ENCODE measurements around the gene FAM3C.

The FAM3C gene

DNA sequence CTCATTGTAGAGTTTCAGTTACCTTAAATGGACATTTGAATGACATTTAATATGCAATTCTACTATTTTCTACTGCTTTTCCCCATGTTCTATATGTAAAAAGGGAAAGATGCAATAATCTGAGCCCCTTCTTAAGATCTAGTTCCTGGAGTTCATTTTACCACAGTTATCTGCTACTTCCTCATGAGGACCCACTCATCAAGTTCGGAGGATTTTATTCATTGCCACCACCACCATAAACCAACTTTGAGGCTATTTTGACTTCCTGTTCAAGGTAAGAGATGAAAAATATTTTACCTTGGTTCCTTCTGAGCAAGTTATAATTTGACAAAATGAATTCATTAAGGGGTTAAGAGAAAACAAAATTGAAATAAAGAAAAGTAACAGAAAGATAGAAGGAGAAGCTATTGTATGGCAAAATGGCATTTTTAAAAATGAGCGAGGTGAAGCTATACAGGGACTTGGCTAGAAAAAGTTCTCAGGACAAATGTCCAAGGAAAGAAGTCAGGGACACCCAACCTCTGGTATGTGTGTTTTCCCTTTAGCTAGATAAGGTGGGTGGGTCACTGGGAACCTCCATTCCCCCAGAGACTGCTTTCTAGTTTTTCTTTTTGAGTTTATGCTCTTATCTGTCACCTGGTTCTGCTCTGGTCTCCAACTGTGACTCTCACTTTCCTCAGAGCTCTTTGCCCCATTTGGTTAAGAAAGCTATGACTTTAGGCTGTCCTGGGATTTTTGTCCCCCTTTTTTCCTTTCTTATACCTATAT, 14.9 kb upstream of the FAM3C start:
- DNase-seq, result no peak

DNA sequence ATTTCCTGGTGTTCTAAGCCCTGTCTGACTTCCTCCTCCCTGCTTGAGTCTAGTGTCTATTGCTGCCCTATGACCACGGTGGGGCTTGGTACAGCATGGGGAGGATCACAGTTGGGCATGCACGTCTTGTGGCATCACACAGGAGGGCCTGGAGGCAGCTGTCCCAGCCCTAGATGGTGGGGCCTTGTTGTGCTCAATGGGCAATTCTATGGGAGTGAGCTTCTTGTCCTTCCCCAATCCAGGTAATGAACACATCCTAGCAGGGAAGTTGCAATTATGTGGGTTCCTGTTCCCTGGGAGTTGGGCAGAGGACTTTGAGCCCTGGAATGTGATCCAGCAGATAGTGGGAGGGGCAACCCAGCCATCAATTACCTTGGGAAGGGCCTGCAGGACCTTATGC, 10.8 kb upstream of the FAM3C start:
- no peak for DNase-seq

DNA sequence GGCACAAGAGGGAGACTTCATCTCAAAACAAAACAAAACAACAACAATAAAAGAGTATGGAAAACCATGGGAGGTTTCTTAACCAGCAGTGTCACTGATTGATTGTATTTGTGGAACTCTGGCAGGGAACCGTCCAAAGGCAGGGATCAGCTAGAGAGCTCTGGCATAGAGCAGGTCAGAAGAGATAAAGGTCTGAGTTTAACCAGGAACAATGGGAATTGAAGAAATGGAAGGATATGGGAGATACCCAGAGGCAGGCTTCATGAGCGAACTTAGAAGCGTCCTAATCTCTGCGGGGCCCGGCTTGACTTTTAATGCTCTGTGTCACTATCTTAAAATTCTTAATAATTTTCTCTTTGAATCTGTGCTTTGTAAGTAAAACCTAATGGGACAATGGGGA, 10.4 kb upstream of the FAM3C start:
- no peak for DNase-seq

DNA sequence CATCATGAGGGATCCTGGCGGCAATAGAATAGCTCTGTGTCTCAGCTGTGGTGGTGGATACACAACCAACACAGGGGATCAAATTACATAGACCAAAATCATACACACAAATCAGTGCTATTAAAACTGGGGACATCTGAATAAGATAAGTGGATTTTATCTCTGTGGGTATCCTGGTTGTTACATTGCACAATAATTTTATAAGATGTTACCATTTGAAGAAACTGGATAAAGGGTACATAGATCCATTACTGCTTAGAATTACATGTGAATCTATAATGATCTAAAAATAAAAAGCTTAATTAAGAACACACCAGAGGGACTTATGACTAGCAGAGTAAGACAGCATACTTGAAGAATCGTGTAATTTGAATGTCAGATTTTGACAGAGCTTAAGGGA, 8.2 kb upstream of the FAM3C start:
- DNase-seq, result no peak

DNA sequence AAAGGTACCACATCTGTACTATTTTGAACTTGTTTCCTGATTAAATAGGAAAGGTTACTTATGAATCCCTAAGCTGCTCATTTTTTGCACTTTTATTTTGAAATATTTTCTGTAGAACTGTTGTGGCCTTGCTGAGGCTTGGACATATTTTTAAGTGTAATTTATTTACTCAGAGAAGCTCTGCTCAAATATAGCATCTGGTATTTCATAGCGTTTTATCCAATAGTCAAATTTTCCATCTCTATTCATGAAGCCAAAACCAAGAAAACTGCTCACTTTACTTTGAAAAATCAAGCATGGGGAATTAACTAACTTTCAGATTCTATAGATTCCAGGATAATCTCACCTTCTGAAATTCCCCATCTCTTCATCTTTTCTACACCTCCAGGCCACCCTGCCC, 6.6 kb upstream of the FAM3C start:
- no peak for DNase-seq

DNA sequence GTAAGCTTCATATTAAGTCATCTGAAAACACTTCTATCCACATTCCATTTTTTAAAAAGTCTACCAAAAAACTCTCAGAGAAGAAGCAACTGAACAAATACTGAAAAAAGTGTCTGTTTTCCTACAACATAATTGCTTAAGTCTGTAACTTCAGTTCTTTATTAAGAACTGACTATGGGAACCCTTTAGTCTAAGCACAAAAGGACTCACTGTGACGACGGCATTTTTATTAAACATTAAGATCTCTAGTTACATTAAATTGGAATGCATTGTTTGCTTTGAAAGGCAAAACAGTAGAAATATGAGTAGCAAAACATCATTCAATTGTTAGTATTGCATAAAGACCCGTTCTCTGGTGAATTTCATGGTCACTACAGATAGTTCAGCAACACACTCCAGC, 5.8 kb upstream of the FAM3C start:
- DNase-seq, result no peak

DNA sequence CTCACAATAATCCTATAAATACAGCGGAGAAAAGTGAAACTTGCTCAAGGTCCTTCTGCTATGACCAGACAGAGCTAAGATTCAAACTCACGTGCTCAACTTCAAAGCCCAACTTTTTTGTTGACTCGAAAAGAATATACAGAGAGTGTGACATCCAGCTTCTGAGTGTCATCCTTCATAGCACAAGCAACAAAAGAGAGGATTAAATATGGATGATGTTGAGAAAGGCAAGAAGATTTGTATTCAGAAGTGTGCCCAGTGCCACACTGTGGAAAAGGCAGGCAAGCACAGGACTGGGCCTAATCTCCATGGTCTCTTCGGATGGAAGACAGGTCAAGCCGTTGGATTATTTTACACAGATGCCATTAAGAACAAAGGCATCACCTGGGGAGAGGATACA, 2.1 kb upstream of the FAM3C start:
- no peak for DNase-seq

DNA sequence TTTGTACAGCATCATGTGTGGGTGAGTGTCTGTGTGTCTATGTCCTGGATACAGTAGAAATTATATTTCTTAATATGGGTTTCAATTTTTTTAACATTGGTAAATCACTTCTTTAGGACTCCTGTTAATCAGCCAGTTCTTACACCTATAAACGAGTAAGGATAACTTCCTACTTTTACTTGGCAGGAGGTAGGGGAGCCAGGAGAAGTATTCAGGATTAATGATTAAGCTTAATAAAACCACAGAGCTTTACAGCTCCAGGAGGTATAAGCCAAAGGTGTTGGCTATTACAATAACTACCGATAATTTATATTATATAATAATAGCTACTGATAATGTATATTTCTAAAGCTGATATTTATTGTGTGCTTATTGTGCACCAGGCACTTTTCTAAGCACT, 1.7 kb upstream of the FAM3C start:
- DNase-seq, result no peak

DNA sequence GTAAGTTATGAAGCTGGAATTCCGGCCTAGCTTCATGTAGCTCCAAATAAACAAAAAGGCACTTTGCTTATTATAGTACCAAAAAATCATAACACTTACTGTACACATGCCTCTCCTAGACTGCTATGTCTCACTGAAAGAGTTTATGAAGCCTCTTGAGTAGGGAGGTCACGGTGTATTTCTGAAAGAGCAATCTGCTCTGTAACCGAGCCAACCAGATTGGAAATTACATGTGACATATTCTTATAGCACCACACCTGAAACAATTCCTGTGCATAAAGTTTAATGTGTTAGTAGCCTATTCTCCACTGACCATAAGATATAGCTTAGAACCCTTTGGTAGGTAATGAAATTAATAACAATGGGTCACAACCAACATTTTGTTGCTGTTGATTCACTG, 1.3 kb upstream of the FAM3C start:
- DNase-seq, result no peak

DNA sequence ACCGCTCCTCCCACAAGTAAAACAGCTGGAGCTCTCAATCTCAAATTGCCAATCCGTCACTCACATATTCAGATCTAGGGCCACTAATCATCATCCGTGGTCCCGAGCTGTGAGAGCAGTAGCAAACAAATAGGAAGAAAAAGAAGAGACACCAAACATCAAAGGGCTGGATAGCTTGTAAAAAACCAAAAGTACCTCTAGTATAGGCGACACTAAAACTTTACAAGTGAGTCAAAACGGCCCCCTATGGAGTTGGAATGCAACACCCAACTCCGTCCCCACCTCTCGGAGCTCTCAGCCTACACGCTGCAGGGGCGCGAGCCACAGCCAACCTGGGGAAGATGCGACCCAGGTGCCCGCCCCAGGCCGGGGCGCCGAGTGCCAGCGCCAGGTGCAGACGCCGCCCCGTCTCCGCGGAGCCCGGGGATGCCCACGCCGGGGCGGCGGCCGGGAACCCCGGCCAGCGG, 581 bp downstream of the FAM3C start:
- no peak for DNase-seq

DNA sequence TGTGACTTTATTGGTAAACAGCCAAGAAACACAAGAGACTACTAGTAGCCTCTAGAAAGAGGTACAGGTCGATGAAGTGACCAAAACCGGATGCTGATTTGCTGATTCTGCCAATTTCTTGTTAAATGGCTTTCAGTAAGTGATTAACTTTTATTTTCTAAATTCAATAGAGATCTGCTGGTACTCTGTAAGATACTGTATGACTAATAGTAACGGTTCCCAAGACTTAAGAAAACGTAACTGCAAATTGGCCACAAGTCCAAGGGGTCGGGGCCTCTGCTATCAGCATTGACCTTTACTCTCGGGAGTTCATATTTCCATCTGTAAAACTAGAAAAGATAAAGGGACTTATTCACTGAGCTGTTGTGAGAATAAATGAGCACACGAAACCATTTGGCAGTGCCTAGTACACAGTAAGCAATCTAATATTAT, 1.4 kb downstream of the FAM3C start:
- no peak for DNase-seq

DNA sequence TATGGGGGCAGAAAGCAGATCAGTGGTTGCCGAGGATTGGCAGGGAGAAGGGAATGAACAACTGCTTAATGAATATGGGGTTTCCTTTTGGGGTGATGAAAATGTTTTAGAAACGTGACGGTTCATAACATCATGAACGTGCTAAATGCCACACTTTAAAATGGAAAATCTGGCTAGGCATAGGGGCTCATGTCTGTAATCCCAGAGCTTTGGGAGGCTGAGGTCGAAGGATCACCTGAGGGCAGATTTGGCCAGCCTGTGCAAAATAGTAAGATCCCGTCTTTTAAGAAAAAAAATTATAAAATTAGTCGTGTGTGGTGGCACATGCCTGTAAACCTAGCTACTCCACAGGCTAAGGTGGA, 3.1 kb downstream of the FAM3C start:
- no peak for DNase-seq

DNA sequence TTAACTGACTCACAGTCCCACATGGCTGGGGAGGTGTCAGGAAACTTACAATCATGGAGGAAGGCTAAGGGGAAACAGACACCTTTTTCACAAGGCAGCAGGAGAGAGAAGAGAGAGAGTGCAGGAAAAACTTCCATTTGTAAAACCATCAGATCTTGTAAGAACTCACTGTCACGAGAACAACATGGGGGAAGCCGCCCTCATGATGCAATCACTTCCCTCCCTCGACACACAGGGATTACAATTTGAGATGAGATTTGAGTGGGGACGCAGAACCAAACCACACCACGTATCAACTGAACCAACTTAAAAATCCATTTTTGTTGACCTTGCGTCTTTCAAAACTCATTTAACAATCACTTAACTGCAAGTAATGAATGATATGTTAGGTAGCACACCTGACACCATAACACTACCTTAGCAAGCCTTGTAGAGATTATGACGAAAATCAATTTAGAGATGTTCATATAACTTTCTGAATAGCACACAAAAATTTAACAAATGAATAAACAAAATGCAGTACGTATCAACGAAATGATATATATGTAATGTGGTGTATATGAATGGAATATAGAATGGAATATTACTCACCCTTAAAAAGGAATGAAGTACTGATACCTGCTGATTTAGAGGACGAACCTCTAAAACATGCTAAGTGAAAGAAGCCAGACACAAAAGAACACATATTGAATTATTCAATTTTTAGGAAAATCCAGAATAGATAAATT, 3.7 kb downstream of the FAM3C start:
- no peak for DNase-seq

DNA sequence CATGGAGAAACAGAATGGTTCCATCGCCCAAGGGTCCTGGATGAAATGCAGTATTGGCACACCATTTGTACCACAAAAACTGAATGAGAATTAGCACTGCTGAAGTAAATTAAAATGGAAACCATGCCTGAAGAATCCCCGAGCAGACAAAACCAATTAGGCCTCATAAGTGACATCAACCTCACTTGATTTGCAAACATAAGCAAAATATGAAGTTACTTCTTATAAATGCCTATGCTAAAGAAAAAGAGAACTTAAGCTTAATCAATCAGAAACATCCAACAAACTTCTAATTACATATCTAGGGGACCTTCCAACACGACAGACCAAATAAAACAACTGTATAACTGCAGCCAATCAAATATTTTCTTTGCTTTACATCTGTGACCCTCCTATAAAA, 4.4 kb downstream of the FAM3C start:
- no peak for DNase-seq

DNA sequence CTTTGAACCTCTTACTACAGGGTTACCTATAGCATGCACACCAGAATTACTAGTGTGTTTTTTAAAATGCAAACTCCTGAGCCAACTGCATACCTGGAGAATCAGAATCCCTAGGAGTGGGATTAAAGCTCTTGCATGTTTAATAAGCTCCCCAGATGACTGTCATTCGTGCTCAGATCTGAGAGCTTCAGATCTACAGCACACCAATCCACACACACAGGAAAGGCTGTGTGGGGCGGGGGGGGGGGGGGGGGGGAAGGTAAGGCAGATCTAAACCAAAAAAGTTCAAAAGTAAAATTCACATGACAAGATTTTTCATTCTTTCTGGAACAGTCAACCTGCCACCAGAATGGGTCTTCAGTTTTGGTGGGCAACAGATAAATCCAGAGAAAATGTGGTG, 5.5 kb downstream of the FAM3C start:
- no peak for DNase-seq

DNA sequence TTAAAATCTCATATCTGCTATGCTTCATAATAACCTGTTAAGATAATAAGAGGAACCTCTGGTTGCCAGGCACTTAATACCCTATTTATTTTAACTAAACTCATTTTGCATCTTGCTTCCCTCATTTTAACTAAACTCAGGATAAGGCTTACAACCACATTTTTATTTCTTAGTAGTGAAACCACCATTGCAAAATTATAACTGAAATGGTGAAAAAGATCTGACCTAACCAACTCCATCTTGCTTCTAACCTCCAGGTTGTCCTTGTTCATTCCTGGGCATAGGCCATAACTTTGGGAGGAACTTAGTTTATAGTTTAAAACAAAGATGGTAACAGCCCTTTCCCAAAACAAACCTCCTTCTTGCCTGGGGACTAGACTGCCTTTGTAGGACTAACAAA, 6.0 kb downstream of the FAM3C start:
- DNase-seq, result no peak

DNA sequence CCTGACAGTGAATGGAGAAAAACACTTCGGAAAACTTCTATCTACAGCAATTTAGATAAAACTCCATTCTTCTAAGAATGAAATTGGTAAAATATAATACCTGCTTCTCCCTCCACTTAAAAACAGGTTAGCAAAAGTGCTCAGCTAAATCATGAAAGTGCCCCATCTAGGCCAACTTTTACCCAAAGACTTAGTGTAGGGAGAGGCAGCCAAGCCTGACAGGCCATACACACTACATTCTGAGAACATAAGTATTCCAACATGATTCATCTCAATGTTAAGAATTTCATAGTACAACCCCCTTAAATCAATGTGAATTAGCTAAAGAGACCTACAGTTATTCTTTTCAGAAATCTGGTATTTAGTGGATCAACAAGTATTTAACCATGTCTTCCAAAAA, 7.2 kb downstream of the FAM3C start:
- no peak for DNase-seq

DNA sequence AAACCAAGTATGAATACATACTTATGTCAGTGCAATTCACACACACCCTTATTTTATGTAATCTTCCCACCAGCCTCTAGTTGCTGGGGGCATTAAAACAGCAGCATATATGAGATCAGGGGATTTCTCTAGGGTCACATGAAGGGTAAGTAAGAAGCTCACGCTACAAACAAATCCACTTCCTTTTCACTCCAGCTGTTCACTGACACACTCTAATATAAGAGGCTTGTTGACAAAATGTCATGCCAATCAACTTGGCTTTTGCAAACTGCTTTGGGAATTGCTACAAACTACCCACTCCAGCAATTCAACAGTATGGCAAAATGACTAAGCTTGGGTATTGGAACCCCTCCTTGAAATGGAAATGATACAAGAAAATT, 10.3 kb downstream of the FAM3C start:
- DNase-seq, result peak in 1 of 2 donors; percentile 83

DNA sequence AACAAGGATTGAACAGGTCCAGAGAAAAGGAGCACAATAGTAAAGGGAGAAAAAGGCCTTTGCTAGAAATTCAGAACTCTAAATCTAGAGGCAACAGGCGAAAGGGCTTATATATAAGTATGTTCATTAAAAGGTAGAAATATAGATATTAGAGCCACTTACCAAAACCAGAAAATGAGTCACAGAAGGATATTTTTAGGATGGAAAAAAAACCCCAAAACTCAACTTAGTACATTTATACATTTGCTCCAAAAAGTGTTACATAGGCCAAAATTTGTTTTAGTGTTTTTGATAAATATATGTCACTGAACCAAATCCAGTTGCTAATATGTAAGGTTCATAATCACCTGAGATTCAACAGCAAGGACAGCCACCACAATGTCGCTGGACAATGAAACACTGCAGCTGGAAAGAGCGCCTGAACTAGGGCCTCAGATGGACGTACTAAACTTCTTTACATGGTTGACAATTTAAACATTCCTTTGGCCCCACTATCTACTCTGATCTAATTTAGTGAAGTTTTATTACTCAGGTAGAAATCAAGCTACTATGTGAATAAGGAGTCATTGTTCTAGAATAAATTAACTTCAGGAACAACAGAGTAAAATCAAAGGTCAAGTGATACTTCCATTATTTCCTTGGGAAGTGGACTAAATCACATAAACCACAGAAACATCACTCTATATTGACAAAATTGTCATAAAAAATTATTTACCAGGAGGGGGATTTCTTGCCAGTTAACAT, 10.9 kb downstream of the FAM3C start:
- no peak for DNase-seq

DNA sequence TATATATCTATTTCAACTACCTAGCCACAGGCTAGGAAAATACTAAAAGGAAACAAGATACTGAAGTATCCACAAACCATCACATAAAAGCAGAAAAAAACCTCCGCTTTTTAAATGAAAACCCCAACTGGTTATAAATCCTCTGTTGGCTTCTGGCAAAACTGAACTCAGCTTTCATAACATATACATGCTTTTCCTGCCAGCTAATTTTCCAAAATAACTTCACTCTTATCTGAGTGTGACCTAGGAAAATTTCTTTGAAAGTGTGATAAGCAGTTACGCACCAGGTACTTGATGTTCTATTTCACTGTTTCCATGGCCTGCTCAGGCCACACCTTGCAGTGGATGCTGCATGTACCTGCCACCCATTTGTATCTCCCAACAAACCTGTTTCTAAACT, 11.8 kb downstream of the FAM3C start:
- no peak for DNase-seq

DNA sequence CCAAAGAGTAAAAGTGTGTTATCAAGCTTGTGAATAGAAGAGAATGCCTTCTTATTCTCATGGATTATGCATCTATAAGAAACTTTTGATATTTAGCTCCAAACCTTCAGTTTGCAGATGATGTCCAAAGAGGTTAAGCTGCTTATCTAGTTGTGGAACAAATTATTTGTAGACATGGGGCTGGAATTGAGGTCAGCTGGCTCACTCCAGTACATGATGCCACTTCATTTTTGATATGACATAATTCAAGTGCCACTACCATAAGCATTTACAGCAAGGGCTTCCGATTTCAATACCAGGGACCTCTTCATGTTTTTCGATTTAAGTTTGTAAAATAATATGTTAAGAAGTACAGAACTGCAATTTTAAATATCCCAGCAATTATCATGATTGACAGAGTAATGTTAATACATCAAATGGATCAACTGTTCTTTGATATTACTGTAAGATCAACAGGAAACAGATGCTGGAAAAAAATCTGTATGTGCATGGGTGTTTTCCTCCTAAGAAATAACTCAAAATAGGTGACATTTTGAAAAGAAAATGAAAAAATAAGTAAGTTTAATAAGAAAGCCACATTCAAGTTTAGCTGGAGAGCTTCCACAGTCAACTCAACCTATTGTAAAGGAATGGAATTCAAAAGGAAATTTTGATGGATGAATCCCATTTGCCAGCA, 12.7 kb downstream of the FAM3C start:
- peak in 1 of 2 donors; percentile 48 for DNase-seq

DNA sequence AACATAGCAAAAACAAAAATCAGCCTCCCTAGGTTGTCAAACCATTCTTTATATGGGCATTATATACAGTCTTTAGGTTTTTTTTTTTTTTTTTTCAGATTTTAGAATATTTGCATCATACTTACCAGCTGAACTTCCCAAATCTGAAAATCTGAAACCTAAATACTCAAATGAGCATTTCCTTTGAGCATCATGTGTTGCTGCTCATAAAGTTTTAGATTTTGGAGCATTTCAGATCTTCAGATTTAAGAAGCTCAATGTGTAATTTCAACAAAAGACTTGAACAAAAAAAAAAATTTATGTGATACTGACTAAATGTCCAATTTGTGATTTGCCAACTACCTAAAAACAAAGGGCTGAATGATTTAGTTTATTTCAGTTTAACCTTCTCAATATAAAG, 13.6 kb downstream of the FAM3C start:
- no peak for DNase-seq

DNA sequence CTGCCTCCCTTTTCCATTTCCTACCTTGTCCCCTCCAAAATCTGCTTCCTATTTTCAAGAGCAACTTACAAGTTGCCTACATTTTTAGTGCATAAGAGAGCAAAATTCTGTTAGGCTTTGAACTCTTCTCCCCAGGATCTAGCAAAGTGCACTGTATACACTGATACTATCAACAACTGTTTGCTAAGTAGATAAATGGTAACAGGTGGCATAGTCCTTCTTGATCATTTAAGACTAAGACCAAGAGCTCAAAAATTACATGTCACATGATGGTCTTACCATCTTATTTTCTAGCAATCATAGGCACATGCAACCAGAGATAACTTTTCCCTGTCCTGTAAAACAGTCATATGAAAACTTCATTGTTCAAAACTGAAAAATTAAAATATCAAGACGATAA, 16.2 kb downstream of the FAM3C start:
- DNase-seq, result no peak

DNA sequence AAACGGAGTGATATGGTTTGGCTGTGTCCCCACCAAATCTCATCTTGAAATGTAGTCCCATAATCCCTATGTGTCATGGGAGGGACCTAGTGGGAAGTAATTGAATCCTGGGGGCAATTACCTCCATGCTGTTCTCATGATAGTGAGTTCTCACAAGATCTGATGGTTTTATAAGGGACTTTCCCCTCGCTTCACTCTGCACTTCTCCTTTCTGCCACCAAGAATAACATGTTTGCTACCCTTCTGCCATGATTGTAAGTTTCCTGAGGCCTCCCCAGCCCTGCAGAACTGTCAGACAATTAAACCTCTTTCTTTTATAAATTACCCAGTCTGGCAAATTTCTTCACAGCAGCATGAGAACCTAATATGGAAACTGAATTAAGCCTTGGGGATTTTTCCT, 19.1 kb downstream of the FAM3C start:
- DNase-seq, result no peak
